H9 (cell line): ENCODE measurements around the gene CXCL12. TPM values are rescaled to one million over a fixed set of nuclear protein-coding genes. Genes with fewer than 3 reads are reported as not detected.

ENCODE experiments used
- DNase-seq: peaks from one replicate; pipeline ENCODE4 v3.0.0-alpha.2; 2017
- H2AFZ ChIP-seq: one replicate; pipeline ENCODE4 v1.6.1; 2013; ENCODE audit warnings: mild to moderate bottlenecking, low read length, control low read depth, moderate library complexity
- H2AK5ac ChIP-seq: 2 replicates; pipeline ENCODE4 v1.6.1; 2013; ENCODE audit warnings: low read length, control low read depth, mixed read lengths; ENCODE audit not compliant: insufficient read length
- H2BK120ac ChIP-seq: one replicate; pipeline ENCODE4 v1.6.1; 2013; ENCODE audit warnings: low read depth, mild to moderate bottlenecking, low read length, control low read depth, inconsistent platforms; ENCODE audit not compliant: poor library complexity, severe bottlenecking
- H2BK12ac ChIP-seq: 2 replicates; pipeline ENCODE4 v1.6.1; 2013; ENCODE audit warnings: low read length, control low read depth, mixed read lengths, low read depth; ENCODE audit not compliant: insufficient read length
- H2BK15ac ChIP-seq: 2 replicates; pipeline ENCODE4 v1.6.1; 2013; ENCODE audit warnings: low read depth, low read length, control low read depth
- H2BK20ac ChIP-seq: one replicate; pipeline ENCODE4 v1.6.1; 2013; ENCODE audit warnings: low read depth, mild to moderate bottlenecking, low read length, control low read depth, inconsistent platforms; ENCODE audit not compliant: poor library complexity, severe bottlenecking
- H2BK5ac ChIP-seq: 2 replicates; pipeline ENCODE4 v1.6.1; 2013; ENCODE audit warnings: low read length, control low read depth, mixed read lengths; ENCODE audit not compliant: insufficient read length
- H3K14ac ChIP-seq: 2 replicates; pipeline ENCODE4 v1.6.1; 2013; ENCODE audit warnings: low read length, control low read depth; ENCODE audit not compliant: insufficient read depth
- H3K18ac ChIP-seq: 2 replicates; pipeline ENCODE4 v1.6.1; 2013; ENCODE audit warnings: low read depth, mild to moderate bottlenecking, mixed read lengths, low read length, control low read depth; ENCODE audit not compliant: insufficient read length
- H3K23ac ChIP-seq: 2 replicates; pipeline ENCODE4 v1.6.1; 2013; ENCODE audit warnings: low read length, control low read depth, mixed read lengths, low read depth; ENCODE audit not compliant: insufficient read length
- H3K23me2 ChIP-seq: 2 replicates; pipeline ENCODE4 v1.6.1; 2013; ENCODE audit warnings: low read depth, mild to moderate bottlenecking, mixed read lengths, low read length, control low read depth; ENCODE audit not compliant: insufficient read length, poor library complexity, severe bottlenecking
- H3K27ac ChIP-seq: 2 replicates; pipeline ENCODE4 v1.5.1; 2013; ENCODE audit warnings: low read length, control low read depth, mixed read lengths, low read depth; ENCODE audit not compliant: insufficient read length
- H3K27me3 ChIP-seq: 2 replicates; pipeline ENCODE4 v1.6.1; 2013; ENCODE audit warnings: low read length, control low read depth, inconsistent platforms; ENCODE audit not compliant: insufficient read depth
- H3K4ac ChIP-seq: 2 replicates; pipeline ENCODE4 v1.6.1; 2013; ENCODE audit warnings: low read depth, mild to moderate bottlenecking, control low read depth, inconsistent platforms, low read length, moderate library complexity
- H3K4me1 ChIP-seq: 2 replicates; pipeline ENCODE4 v1.6.1; 2013; ENCODE audit warnings: low read length, control low read depth, inconsistent platforms; ENCODE audit not compliant: insufficient read depth
- H3K4me2 ChIP-seq: 2 replicates; pipeline ENCODE4 v1.6.1; 2013; ENCODE audit warnings: low read length, control low read depth, mixed read lengths; ENCODE audit not compliant: insufficient read length, insufficient read depth
- H3K56ac ChIP-seq: 2 replicates; pipeline ENCODE4 v1.6.1; 2013; ENCODE audit warnings: low read depth, mild to moderate bottlenecking, mixed read lengths, low read length, control low read depth; ENCODE audit not compliant: insufficient read length
- H3K79me1 ChIP-seq: 2 replicates; pipeline ENCODE4 v1.6.1; 2013; ENCODE audit warnings: low read depth, mild to moderate bottlenecking, moderate library complexity, low read length, control low read depth, inconsistent platforms; ENCODE audit not compliant: insufficient read depth, poor library complexity, severe bottlenecking
- H3K79me2 ChIP-seq: 2 replicates; pipeline ENCODE4 v1.6.1; 2013; ENCODE audit warnings: low read length, control low read depth, inconsistent platforms; ENCODE audit not compliant: insufficient read depth
- H3K9ac ChIP-seq: 2 replicates; pipeline ENCODE4 v1.6.1; 2013; ENCODE audit warnings: low read length, control low read depth, mixed read lengths; ENCODE audit not compliant: insufficient read length; ENCODE audit errors: extremely low read depth
- H3K9me3 ChIP-seq: one replicate; pipeline ENCODE4 v1.6.1; 2013; ENCODE audit warnings: low read depth, low read length, inconsistent platforms; ENCODE audit not compliant: control insufficient read depth
- H3T11ph ChIP-seq: one replicate; pipeline ENCODE4 v1.6.1; 2013; ENCODE audit warnings: mild to moderate bottlenecking, low read length, control low read depth, inconsistent platforms
- H4K20me1 ChIP-seq: one replicate; pipeline ENCODE4 v1.6.1; 2013; ENCODE audit not compliant: control insufficient read depth, insufficient read length, insufficient read depth
- H4K5ac ChIP-seq: 2 replicates; pipeline ENCODE4 v1.6.1; 2013; ENCODE audit warnings: low read depth, mild to moderate bottlenecking, mixed read lengths, low read length, control low read depth; ENCODE audit not compliant: insufficient read length
- H4K8ac ChIP-seq: replicated peaks from 2 replicates; pipeline ENCODE4 v1.6.1; 2013; ENCODE audit warnings: low read length, control low read depth, mixed read lengths, low read depth; ENCODE audit not compliant: insufficient read length
- H4K91ac ChIP-seq: 2 replicates; pipeline ENCODE4 v1.6.1; 2013; ENCODE audit warnings: low read depth, mild to moderate bottlenecking, moderate library complexity, mixed read lengths, low read length, control low read depth; ENCODE audit not compliant: insufficient read length
- H3K27ac Mint-ChIP-seq, 3 experiments: 2 replicates in 2 of 3; 3 replicates in 1 of 3; pipeline ENCODE4 v1.8.0; 2020 to 2021; ENCODE audit warnings: mixed read lengths in 3 of 3, mild to moderate bottlenecking in 1 of 3, moderate library complexity in 1 of 3
- H3K27me3 Mint-ChIP-seq: 2 replicates; pipeline ENCODE4 v1.8.0; 2021; ENCODE audit warnings: low read depth, mild to moderate bottlenecking, moderate library complexity, mixed read lengths
- H3K36me3 Mint-ChIP-seq, 3 experiments: 2 replicates in 2 of 3; 3 replicates in 1 of 3; pipeline ENCODE4 v1.8.0; 2020 to 2021; ENCODE audit warnings: low read depth in 3 of 3, mixed read lengths in 3 of 3; ENCODE audit not compliant: insufficient read depth in 1 of 3
- H3K4me1 Mint-ChIP-seq, 2 experiments: 2 replicates each; pipeline ENCODE4 v1.8.0; 2020; ENCODE audit warnings: mixed read lengths in 2 of 2
- H3K4me3 Mint-ChIP-seq, 2 experiments: 2 replicates in 1 of 2; 3 replicates in 1 of 2; pipeline ENCODE4 v1.8.0; 2020 to 2021; ENCODE audit warnings: mild to moderate bottlenecking in 2 of 2, mixed read lengths in 2 of 2, moderate library complexity in 1 of 2
- H3K9me3 Mint-ChIP-seq, 2 experiments: 2 replicates in 1 of 2; 3 replicates in 1 of 2; pipeline ENCODE4 v1.8.0; 2020; ENCODE audit warnings: mild to moderate bottlenecking in 2 of 2, mixed read lengths in 2 of 2, moderate library complexity in 1 of 2
- CTCF ChIP-seq: fragments of 200-600 bp; sonication (generic); conservative IDR thresholded peaks from 3 replicates; pipeline ENCODE4 v1.8.0; 2021; ENCODE audit warnings: antibody characterized with exemption, mild to moderate bottlenecking
- WGBS: extraction: QIAGEN DNeasy Blood & Tissue Kit; methylation state at CpG from one replicate; pipeline ENCODE4 v1.1.7; 2013; ENCODE audit warnings: missing lambda C conversion rate, low lambda C conversion rate, mixed read lengths; ENCODE audit not compliant: insufficient read length; ENCODE audit errors: extremely low coverage; 5-methylcytosine and 5-hydroxymethylcytosine counted together
- total RNA-seq: library from RNA; stranded (reverse); gene quantifications from 2 replicates; pipeline ENCODE4 v1.2.1, GENCODE V29; 2021

The CXCL12 gene
- total RNA-seq, 1 experiment from 2014 or later = 28.3 TPM

GRCh38 chr10:44413416-44413815, 28.5 kb upstream of the CXCL12 start:
- H3K9ac ChIP-seq = no peak overlapping the region
- no peak overlapping the region for H3T11ph ChIP-seq
- H4K8ac ChIP-seq = no peak overlapping the region
- no peaks in the 10 kb centered on the region for H4K20me1 ChIP-seq
- H3K27me3 ChIP-seq = no peaks in the 10 kb centered on the region
- no peak overlapping the region for H3K23ac ChIP-seq
- no peak overlapping the region for H2BK5ac ChIP-seq
- H2AFZ ChIP-seq = no peak overlapping the region
- no peak overlapping the region for H3K56ac ChIP-seq
- H3K9me3 Mint-ChIP-seq = peaks cover 27 to 42% of the 10 kb centered on the region in 2 experiments
- no peak overlapping the region for H2BK15ac ChIP-seq
- no peak overlapping the region for H3K14ac ChIP-seq
- peaks cover 15% of the 10 kb centered on the region for H3K27me3 Mint-ChIP-seq
- no peak overlapping the region for H3K27ac ChIP-seq
- H3K79me1 ChIP-seq = no peaks in the 10 kb centered on the region
- no peaks in the 10 kb centered on the region for H3K23me2 ChIP-seq
- H2BK120ac ChIP-seq = no peak overlapping the region
- no peaks in the 10 kb centered on the region for H3K9me3 ChIP-seq
- H3K79me2 ChIP-seq = no peaks in the 10 kb centered on the region
- H3K18ac ChIP-seq = no peak overlapping the region
- H3K36me3 Mint-ChIP-seq = peaks cover 17 to 36% (median 25%) of the 10 kb centered on the region in 3 experiments
- no peak overlapping the region for H3K4me2 ChIP-seq
- no peak overlapping the region for H2AK5ac ChIP-seq
- no CpG with 5 or more reads among the region's 1 CpG for WGBS
- no peak overlapping the region for H2BK12ac ChIP-seq
- peaks cover 5 to 18% of the 10 kb centered on the region in 2 experiments for H3K4me1 Mint-ChIP-seq
- no peak overlapping the region for H3K27ac Mint-ChIP-seq
- H3K4me1 ChIP-seq = no peaks in the 10 kb centered on the region
- DNase-seq = no peak
- no peak overlapping the region for H4K5ac ChIP-seq
- no peak overlapping the region for H4K91ac ChIP-seq
- H2BK20ac ChIP-seq = no peak overlapping the region
- H3K4ac ChIP-seq = no peak overlapping the region
- no peak for TF ChIP-seq CTCF
- no peak overlapping the region for H3K4me3 Mint-ChIP-seq
